Smooth muscle cell (in vitro differentiated cells): ENCODE results near the gene WNT8B. TPM values are rescaled to one million over a fixed set of nuclear protein-coding genes. Genes with fewer than 3 reads are reported as not detected.

ENCODE experiments used
- DNase-seq: peaks from one replicate; lab custom pipeline; 2025; ENCODE audit not compliant: unreplicated experiment; lab: John Stamatoyannopoulos, UW
- H2AFZ ChIP-seq: fragments of 200-600 bp; sonication (generic); 2 replicates; pipeline ENCODE4 v1.6.0; 2016; ENCODE audit warnings: antibody characterized with exemption, low read depth, mild to moderate bottlenecking
- H3F3A ChIP-seq: fragments of 200-600 bp; sonication (generic); 2 replicates; pipeline ENCODE4 v1.6.0; 2017; ENCODE audit warnings: antibody characterized with exemption, low read depth
- H3K27ac ChIP-seq: fragments of 200-600 bp; sonication (generic); 2 replicates; pipeline ENCODE4 v1.5.1; 2016; ENCODE audit warnings: low read depth, mild to moderate bottlenecking
- H3K27me3 ChIP-seq: fragments of 200-600 bp; sonication (generic); 2 replicates; pipeline ENCODE4 v1.6.1; 2016; ENCODE audit warnings: low read depth, mild to moderate bottlenecking
- H3K36me3 ChIP-seq: fragments of 200-600 bp; sonication (generic); 2 replicates; pipeline ENCODE4 v1.5.1; 2016; ENCODE audit warnings: low read depth
- H3K4me1 ChIP-seq: fragments of 200-600 bp; sonication (generic); 2 replicates; pipeline ENCODE4 v1.5.1; 2016; ENCODE audit warnings: low read depth
- H3K4me2 ChIP-seq: fragments of 200-600 bp; sonication (generic); 2 replicates; pipeline ENCODE4 v1.6.0; 2016; ENCODE audit warnings: mild to moderate bottlenecking
- H3K4me3 ChIP-seq: fragments of 200-600 bp; sonication (generic); 2 replicates; pipeline ENCODE4 v1.5.1; 2016; ENCODE audit warnings: mild to moderate bottlenecking
- H3K79me2 ChIP-seq: fragments of 200-600 bp; sonication (generic); 2 replicates; pipeline ENCODE4 v1.6.0; 2016; ENCODE audit warnings: low read depth, mild to moderate bottlenecking
- H3K9ac ChIP-seq: fragments of 200-600 bp; sonication (generic); 2 replicates; pipeline ENCODE4 v1.6.0; 2016; ENCODE audit warnings: low read depth
- H3K9me3 ChIP-seq: fragments of 200-600 bp; sonication (generic); replicated peaks from 2 replicates; pipeline ENCODE4 v1.5.1; 2016; ENCODE audit warnings: low read depth
- H4K20me1 ChIP-seq: fragments of 200-600 bp; sonication (generic); 2 replicates; pipeline ENCODE4 v1.6.0; 2016; ENCODE audit warnings: low read depth
- WGBS: methylation state at CpG from one replicate; pipeline ENCODE4 v1.1.7; 2016; ENCODE audit warnings: low lambda C conversion rate; 5-methylcytosine and 5-hydroxymethylcytosine counted together
- polyA plus RNA-seq: library from polyadenylated mRNA; unstranded; fragments of >200 nt; fragmentation: Nextera tagmentation; extraction: Ambion mirVana; gene quantifications from 2 replicates; pipeline ENCODE4 v1.2.1, GENCODE V29; 2016
- total RNA-seq: library from RNA; depleted of rRNA; stranded (reverse); fragments of >200 nt; gene quantifications from 2 replicates; pipeline ENCODE4 v1.2.3, GENCODE V29; 2014
- TF ChIP-seq, protein P1 (sequence below): fragments of 200-600 bp; sonication (generic); IDR thresholded peaks from 2 replicates; pipeline ENCODE4 v1.5.1; 2017; ENCODE audit warnings: borderline replicate concordance, mild to moderate bottlenecking, antibody characterized with exemption; ENCODE audit not compliant: insufficient read depth, poor library complexity, severe bottlenecking

Gene WNT8B
- total RNA-seq (not detected in 2 replicates), polyA plus RNA-seq (not detected in 2 replicates)

DNA sequence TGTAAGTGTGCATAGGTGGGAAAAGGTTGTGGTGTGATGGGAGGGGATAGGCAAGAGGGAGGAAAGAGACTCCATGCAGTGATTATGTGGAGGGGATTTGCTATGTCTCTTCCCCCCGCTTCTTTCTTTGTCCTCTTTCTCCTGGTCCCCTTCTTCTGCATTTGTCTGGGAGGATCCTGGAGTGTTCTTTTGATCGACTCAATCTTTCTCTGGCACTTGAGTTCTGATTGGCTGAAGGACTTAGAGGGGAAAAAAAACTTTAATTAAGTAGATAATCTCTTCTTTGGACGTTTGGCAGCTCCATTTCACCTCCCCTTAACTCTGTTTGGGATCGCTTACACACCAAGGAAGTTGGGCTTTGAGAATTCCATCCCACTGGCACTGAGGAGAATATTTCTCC is at the start of gene WNT8B:
Gene WNT8B (plus strand): TSS at position 301 of the 400 bp plus-strand sequence. CDS start 160 bp downstream, outside the sequence.
- H3K79me2 ChIP-seq: no peaks in the 10 kb centered on the region
- no peak within 1 kb of the TSS for H3K4me2 ChIP-seq
- no peak within 1 kb of the TSS for H3K27ac ChIP-seq
- peaks cover 6% of the 10 kb centered on the region for H3K4me1 ChIP-seq
- no peaks in the 10 kb centered on the region for H4K20me1 ChIP-seq
- no peak for DNase-seq
- H3K36me3 ChIP-seq: no peaks in the 10 kb centered on the region
- no peaks in the 10 kb centered on the region for H3K9me3 ChIP-seq
- H3K27me3 ChIP-seq: peaks cover 68% of the 10 kb centered on the region
- 54% methylated on average over 4 of the region's 4 CpGs for WGBS
- no peaks in the 10 kb centered on the region for H3F3A ChIP-seq
- no peak within 1 kb of the TSS for H3K4me3 ChIP-seq
- H2AFZ ChIP-seq: no peak within 1 kb of the TSS
- no peak within 1 kb of the TSS for H3K9ac ChIP-seq
- TF ChIP-seq, protein P1, sequence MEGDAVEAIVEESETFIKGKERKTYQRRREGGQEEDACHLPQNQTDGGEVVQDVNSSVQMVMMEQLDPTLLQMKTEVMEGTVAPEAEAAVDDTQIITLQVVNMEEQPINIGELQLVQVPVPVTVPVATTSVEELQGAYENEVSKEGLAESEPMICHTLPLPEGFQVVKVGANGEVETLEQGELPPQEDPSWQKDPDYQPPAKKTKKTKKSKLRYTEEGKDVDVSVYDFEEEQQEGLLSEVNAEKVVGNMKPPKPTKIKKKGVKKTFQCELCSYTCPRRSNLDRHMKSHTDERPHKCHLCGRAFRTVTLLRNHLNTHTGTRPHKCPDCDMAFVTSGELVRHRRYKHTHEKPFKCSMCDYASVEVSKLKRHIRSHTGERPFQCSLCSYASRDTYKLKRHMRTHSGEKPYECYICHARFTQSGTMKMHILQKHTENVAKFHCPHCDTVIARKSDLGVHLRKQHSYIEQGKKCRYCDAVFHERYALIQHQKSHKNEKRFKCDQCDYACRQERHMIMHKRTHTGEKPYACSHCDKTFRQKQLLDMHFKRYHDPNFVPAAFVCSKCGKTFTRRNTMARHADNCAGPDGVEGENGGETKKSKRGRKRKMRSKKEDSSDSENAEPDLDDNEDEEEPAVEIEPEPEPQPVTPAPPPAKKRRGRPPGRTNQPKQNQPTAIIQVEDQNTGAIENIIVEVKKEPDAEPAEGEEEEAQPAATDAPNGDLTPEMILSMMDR: no peak

- H3K4me3 ChIP-seq: no peak overlapping the region
- TF ChIP-seq, protein P1: no peak
- no peak overlapping the region for H3K4me2 ChIP-seq
- WGBS: 97% methylated on average over 3 of the region's 3 CpGs
- no peaks in the 10 kb centered on the region for H3K9me3 ChIP-seq
- H4K20me1 ChIP-seq: no peaks in the 10 kb centered on the region
- H3F3A ChIP-seq: no peaks in the 10 kb centered on the region
- DNase-seq: no peak
- H2AFZ ChIP-seq: no peak overlapping the region
- no peak overlapping the region for H3K9ac ChIP-seq
- no peaks in the 10 kb centered on the region for H3K79me2 ChIP-seq
- H3K27me3 ChIP-seq: no peaks in the 10 kb centered on the region
- no peak overlapping the region for H3K27ac ChIP-seq
- no peaks in the 10 kb centered on the region for H3K4me1 ChIP-seq
- no peaks in the 10 kb centered on the region for H3K36me3 ChIP-seq
Measured at GRCh38 chr10:100413173-100413572, 49.6 kb upstream of the WNT8B start.

GRCh38 chr10:100419911-100420449 is 42.8 kb upstream of the WNT8B start:
- H3K36me3 ChIP-seq: no peaks in the 10 kb centered on the region
- TF ChIP-seq, protein P1: no peak
- no peaks in the 10 kb centered on the region for H3K79me2 ChIP-seq
- H3K4me1 ChIP-seq: no peaks in the 10 kb centered on the region
- H3K27ac ChIP-seq: no peak overlapping the region
- H3K27me3 ChIP-seq: no peaks in the 10 kb centered on the region
- no peak overlapping the region for H2AFZ ChIP-seq
- no peak overlapping the region for H3K4me2 ChIP-seq
- WGBS: 95% methylated on average over 4 of the region's 4 CpGs
- no peak for DNase-seq
- no peak overlapping the region for H3K4me3 ChIP-seq
- no peaks in the 10 kb centered on the region for H4K20me1 ChIP-seq
- H3K9me3 ChIP-seq: no peaks in the 10 kb centered on the region
- no peaks in the 10 kb centered on the region for H3F3A ChIP-seq
- no peak overlapping the region for H3K9ac ChIP-seq

- WGBS: 98% methylated on average over 2 of the region's 2 CpGs
- Histone ChIP-seq H4K20me1 (no peaks in the 10 kb centered on the region), H3K9ac (no peak overlapping the region), H3K9me3 (no peaks in the 10 kb centered on the region), H3K27ac (no peak overlapping the region), H3K79me2 (no peaks in the 10 kb centered on the region), H3K4me1 (no peaks in the 10 kb centered on the region), H3K4me3 (no peak overlapping the region), H2AFZ (no peak overlapping the region), H3K36me3 (no peaks in the 10 kb centered on the region), H3K27me3 (no peaks in the 10 kb centered on the region), H3F3A (no peaks in the 10 kb centered on the region), H3K4me2 (no peak overlapping the region)
- no peak for DNase-seq
- TF ChIP-seq, protein P1: no peak
Measured at GRCh38 chr10:100427374-100427773, 35.4 kb upstream of the WNT8B start.
